HG02798 (cell line): ENCODE data around the gene NRIP3.
"Not testable (repeated sequence)": the region's sequence is repeated elsewhere in the genome, so short reads cannot be mapped to it uniquely, and the experiment has no call there.

Source experiments
- ATAC-seq: cut with Tn5 transposase; IDR thresholded peaks from one replicate; pipeline ENCODE4 v1.9.1; 2021; ENCODE audit warnings: mild to moderate bottlenecking; ENCODE audit not compliant: unreplicated experiment, poor library complexity

NRIP3 gene

DNA sequence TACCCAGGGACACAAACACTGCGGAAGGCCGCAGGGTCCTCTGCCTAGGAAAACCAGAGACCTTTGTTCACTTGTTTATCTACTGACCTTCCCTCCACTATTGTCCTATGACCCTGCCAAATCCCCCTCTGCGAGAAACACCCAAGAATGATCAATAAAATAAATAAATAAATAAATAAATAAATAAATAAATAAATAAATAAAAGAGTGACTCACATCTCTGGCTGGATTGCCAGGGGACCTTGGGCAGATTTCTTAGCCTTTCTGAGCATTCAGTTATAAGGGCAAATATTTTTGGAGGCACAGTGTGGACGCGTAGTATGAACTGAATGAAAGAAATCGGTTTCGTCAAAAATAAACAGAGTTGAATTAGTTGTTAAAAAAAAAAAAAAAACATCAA is 24.4 kb downstream of the NRIP3 start:
- ATAC-seq = not testable (repeated sequence)

DNA sequence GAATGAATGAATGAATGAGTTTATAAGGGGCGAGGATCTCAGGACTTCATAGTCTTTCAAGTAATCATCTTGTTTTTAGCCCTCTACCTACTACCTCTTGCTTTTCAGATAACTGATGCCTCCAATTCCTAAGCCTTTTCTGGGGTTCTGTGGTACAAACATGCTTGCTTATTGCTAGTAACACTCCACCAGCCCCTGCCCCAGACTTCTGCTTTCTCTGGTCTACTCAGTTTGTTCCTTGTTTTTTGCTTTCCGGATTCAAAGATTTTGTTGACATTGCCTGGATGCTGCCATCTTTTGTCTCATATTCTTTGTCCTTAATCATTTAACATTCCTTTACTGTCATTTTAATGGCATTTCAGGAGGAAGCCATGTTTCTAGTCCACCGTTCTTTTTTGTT is 30.7 kb downstream of the NRIP3 start:
- no peak for ATAC-seq

DNA sequence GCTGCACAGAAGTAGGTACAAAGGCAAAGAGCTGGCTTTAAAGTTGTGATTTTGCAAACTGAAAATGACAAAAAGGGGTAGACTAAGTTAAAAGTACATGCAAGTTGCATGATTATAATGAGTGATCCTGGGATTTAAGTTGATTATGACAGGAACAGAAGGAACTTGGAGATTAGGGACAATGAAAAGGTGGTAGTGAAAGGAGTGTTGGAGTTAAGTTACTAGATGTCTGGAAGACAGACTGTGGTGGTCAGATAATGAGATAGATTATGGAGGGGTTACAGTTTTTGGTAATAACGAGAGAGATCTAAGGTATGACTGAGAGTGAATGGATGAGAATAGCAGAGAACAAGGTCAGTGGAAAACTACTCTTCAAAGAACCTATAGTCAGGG is 31.9 kb downstream of the NRIP3 start:
- ATAC-seq = no peak

DNA sequence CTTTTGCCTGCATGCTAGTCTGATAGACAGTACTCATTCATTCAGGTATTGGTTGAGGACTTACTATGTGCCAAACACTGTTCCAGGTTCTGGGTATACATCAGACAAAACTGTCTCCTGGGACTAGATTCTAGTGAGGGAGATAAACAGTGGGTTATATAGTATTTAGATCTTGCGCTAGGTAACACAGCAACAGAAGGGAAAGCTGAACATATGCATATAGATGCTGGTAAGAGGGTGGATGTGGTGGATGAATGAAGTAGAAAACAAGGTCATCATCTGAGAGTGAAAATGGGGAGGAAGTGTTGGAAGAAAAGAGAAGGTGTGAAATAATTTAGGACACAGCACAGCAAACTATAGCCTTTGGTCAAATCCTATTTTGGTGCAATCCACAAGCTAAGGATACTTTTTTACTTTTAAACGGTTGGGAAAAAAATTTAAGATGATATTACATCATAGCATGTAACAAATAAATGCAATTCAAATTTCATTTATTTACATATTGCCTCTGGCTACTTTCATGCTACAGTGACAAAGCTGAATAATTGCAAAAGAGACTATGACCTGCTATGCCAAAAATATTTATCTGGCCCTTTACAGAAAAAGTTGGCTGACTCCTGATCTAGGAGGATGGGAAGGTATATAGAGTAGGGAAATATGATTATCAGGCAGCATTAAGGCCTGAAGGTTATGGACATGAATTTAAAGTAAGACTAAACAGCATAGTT is 32.4 kb downstream of the NRIP3 start:
- ATAC-seq = no peak

DNA sequence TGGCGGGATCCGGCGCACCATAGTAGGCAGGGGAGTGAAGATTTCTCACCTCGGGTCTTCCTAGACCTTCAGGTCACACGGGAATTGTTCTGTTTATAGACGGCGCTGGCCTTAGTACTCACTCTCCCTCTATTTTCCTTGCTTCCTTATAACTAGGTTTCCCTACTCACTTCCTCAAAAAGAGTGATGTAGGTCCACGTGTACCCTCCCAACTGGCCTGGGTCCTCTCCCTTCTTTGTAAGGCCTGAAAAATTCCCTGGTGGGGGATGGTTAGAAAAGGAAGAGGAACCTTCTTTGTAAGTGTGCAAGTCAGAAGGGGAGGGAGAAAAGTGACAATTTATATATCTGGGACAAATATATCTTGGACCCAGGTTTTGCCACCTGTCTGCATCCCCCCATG is 36.6 kb downstream of the NRIP3 start:
- ATAC-seq = no peak

DNA sequence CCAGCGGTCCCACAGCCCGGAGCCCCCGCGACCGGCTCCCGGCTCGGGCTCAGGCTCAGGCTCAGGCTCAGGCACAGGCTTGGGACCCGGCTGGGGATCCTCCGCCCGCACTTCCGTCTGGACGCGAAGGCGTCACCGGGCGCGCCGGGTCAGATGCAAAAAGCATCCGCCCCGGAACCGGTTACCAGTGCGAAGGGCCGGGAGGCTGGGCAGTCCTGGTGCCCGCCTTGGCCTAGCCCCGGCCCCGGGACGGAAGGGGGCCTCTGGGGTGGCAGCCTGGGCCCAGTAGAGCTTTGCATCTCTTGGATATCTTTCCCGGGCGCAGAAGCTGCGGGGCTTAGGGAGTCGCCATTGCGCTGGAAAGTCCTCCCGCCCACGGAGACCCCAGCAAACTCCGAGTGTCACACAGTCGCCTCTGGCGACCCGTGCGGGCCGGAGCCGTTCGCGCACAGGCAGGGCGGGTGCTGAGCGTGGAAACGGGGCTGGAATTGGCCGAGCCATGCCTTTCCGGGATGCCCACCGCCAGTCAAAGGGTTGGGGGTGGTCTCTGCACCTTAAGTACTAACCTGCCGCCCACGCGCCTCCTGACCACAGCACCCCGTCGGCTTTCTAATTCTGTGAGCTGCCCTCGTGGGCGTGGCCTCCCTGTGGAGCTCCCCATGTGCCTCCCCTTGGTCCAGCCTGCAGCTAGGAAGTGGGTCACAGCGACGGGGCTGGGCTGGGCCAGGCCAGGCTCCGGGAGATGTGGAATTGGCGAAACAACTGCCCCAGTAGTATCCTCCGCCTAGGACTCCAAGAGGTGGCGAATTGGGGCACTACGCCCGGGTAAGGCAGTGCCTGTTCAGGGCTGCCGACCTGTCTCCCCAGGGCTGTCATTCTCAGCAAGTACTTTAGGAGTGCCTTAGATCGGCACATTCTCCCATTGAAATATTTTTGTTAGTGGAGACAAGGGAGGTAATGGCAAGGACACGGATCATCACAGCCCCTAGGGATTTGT is 39.2 kb downstream of the NRIP3 start, which contains the start of gene TMEM9B:
TSS of gene TMEM9B (minus strand) at position 119 of the 997 bp plus-strand sequence. CDS start 129 bp downstream, outside the sequence.
- peak; percentile 87 for ATAC-seq

DNA sequence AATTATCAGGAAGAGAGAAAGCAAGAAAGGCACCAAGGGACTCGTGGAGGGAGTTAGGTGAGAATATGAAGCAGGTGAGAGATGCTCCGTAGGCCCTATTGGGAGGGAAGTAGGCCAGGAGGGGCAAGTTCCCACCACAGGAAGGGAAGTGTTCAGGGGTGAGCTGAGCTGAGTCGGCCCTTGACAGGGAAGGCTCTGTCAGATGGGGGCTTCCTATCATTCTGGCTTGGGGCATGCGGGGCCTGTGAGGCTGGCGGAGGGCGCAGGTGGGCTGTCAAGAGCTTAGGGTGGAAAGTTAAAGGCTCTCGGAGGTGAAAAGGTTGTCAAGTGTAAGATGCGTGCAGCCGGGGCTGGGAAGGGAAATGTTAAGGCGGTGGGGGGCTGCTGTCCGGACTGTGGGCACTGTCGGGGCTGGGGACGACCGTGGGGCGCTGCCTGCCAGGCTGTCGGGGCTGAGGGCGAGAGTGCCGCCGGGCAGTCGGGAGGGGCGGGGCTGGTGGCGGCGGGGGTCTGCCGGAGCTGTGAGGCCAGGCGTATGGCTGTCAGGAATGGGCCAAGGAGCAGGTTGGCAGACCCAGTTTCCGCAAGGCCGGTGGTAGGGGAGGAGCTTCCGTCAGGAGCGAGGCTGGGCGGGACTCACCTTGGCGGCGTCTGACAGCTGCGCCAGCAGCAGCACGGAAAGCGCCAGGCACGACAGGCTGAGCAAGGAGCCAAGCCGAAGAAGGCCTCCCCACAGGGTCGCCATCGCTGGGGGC is 40.1 kb downstream of the NRIP3 start:
- ATAC-seq = peak; percentile 74

DNA sequence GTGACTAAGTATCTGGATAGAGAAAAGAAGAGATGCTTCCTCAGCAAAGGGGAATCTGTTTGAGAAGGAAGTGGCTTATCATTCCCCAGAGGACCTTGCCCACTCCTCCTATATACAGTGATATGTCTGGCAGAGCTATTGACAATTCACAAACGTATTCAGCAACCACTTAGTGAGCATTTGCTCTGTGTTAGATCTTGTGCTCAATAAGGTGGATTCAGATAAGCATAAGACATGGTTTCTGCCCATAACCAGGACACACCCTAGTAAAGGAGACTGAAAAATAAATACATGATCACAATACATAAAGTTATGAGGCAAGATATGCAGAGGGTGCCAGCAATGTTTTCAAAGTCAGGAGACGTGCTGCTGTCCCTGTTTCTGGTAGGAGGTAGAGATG is 41.0 kb downstream of the NRIP3 start:
- no peak for ATAC-seq

DNA sequence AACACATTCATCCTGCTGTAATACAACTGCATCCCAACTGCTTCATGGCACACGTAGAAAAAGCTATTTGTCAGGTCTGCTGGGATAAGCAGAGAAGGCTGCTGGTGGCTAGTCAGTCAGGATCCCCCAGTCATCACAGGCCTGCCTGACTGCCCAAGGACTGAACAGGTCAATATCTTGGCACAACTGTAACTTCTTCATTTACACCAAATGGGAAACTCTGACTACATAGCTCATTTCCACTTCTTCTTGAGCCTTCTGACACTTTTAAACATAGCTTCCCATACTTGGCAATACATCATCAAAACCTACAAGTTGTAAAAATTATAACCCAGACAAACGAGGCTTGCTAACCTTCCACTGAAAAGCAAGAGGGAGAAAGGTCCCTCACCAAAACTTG is 42.4 kb downstream of the NRIP3 start:
- no peak for ATAC-seq

DNA sequence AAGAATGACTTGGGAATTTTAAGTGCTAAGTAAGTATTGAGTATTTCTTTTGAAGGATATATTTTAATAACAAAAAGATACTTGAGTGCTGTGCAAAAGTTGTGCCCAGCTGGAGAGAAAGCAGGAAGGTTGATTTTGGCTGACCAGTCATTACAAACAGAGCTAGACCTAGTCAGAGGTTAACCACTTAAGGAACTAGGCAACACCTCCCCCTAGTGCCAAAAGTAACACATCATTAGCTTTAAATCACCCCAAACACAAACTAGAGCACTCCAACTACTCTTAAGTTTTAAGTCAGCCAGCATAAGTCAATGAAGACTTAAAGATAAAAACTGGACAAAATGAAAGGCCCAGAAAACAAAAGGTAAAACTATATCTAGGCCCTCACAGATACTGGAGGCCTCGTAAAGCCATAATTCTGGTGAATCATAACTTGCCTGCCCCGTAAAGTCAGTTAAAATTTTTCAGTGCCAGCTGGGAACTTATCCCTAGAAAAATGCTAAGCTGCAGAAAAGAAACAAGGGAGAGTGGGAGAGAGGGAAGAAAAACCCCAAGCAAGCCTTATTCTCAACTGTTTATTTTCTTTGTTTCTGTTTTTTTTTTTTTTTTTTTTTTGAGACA is 44.1 kb downstream of the NRIP3 start:
- ATAC-seq = peak; percentile 43

DNA sequence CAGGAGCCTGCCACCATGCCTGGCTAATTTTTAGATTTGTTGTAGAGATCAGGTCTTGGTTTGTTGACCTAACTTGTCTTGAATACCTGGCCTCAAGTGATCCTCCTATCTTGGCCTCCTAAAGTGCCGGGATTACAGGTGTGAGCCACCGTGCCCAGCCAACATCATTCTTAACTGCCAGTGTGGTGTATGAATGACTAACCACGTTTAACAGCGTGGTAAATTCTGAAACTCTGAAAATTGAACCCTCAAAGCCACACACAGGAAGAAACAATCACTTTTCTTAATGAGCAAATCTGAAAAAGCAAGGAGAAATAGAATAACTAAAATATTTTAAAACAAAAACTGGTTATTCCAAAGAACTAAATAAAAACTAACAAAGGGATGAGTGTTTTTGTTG is 46.9 kb downstream of the NRIP3 start:
- ATAC-seq = no peak

DNA sequence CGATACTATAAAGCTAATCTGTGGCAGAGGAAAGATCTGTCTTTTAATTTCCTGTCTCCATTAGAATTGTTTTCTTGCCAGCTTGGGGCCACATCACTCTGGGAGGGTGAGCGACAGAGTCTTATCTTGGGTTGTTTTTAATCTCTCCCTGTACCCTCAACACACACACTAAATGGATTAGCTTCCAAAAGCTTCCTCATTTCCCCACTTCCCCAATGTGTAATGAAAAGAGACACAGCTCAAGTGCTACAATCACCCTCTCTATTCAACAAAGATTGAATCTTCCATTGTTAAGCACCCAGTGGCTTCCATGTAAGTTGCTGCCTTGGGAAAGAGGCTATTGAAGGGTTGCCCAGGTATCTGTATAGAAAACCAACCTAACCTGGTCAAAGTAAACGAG is 54.9 kb downstream of the NRIP3 start:
- ATAC-seq = no peak

DNA sequence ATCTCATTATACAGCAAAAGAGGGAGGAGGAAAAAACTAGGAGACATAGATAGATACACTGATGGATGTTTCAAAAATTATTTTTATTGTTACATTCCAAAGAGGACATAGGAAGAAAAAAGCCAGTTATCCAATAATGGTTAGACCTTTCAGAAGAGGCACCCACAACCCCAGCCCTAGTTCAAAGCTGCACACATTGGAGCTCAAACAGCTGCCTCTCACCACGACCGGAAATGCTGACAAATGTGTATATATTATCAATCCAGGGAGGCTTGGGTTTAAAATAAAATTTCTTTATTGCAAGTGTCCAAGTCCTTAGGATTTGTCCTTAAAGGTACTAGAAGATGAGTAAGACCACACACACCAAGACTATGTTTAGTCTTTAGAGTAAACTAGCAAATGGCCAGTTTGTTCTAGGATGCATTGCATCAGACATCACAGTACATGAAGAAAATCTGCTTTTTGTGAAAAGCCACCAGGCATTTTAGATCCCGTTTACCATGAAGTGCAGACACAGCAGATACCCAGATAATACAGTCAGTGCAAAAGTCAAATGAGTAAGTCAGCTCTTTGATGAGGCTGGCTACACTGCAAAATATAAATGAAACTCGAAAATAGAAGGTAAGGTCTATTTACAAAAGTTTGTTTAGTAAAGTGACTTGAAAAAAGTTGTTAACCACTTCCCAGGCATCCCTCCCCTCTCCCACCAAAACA is 56.4 kb downstream of the NRIP3 start:
- no peak for ATAC-seq

DNA sequence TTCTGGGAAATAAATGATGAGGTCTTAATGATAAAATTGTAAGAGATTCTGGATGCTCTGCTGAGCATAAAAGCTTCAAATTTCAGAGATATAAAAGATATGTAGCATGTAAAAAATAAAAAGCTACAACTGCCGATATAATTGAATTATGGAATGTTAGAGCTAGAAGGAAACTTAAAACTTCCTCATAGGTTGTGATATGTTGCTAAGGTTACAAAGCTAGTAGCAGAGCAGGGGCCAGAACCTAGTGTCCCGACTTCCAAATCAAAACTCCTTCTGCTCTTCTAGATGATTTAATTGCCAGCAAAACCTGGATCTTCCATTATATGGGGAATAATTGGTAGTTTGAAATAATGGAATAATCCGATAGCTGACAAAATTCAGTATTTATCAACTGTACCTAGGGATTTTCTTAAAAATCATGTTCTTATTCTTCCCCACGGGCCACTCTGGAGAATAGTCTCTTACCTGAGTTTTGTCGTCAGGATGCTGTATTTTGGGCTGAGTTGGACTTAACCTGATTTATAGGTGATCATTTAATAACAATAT is 61.2 kb downstream of the NRIP3 start, which contains the start of gene ASCL3:
TSS of gene ASCL3 (minus strand) at position 499 of the 549 bp plus-strand sequence. CDS start 4,855 bp downstream, outside the sequence.
- no peak for ATAC-seq

DNA sequence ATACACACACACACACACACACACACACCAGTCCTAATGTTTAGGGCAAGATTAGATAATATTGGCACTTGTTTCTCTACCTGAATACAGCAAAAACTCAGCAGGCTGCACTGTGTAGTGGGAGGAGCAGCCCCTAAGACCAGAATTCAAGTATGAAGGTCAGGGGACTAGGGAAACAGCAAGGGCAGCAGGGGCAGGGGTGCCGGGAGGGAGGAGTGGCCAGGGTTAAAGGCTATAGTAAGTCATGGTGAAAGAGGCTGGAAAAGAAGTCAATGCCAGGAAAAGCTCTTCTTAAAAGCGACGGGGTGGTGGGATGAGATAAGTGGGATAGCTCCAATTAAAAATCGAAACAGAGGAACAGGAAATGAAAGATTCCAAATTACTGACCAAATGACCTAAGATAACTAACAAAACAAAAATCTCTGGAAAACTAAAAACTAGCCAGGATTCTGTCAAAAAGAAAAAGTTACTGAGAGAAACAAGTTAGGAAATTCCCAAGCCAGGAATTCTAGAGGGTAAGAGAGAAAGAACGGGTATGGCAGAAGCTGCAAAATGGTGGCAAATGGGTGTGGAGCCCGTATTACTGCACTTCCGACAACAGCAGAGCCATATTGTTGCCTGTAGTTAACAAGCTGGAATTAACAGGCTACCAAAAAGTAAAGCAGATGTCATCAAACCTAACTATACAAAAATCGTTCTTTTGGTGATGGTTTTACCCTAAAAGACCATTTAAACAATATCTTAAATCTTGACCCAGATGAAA is 62.3 kb downstream of the NRIP3 start:
- no peak for ATAC-seq

DNA sequence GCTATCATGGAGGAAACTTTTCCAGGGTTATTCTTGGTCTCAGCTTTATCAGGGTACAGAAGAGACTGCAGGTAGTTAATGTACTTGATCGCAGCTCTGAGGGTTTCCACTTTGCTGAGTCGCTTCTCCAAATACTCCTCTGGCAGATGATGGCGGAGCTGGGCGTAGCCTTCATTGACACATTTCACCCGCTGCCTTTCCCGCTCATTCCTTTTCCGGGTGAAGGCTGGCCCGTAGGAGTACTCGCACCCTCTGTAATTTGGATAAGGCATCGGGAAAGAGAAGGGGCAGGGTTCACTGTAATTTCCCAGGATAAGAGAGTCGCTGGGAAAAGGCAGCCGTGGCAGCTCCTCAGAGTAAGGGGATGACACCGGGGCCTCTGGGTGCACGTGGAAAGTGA is 66.1 kb downstream of the NRIP3 start:
- no peak for ATAC-seq

DNA sequence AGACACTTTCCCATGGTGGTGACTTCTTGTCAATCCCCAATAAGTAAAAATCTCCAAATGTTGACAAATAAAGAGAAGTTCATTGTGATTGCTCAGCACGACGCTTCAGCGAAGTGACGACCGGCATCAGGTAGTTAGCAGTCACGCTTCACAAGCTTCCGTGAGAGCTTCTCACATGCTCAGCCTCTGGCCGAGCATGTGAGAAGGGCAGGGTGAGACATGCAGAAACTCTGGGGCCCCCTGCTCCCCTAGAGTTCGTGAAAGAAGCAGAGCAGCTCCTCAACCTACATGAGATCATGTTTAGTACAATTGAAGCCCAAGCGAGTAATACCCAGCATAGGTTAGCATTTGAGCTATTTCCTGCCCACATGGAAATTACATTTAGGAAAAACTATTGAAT is 66.6 kb downstream of the NRIP3 start:
- ATAC-seq = no peak

DNA sequence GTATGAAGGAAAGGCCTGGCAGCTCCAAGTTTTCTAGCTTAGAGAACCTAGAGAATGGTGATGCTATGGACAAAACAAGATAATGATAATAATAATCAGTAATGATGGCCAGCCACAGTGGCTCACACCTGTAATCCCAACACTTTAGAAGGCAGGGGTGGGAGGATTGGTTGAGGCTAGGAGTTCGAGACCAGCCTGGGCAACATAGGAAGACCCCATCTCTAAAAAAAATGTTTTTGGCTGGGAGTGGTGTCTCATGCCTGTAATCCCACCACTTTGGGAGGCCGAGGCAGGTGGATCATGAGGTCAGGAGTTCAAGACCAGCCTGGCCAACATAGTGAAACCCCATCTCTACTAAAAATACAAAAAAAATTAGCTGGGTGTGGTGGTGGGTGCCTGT is 68.0 kb downstream of the NRIP3 start:
- not testable (repeated sequence) for ATAC-seq
